GM12878 (cell line): ENCODE measurements around the gene CAV1. TPM values are rescaled to one million over a fixed set of nuclear protein-coding genes. Genes with fewer than 3 reads are reported as not detected.

Experiments
- BCL11A ChIP-seq: IDR thresholded peaks from 2 replicates; pipeline ENCODE4 v1.6.1; 2011; ENCODE audit warnings: low read depth, low read length
- BRCA1 ChIP-seq: IDR thresholded peaks from 2 replicates; pipeline ENCODE4 v1.6.1; 2011; ENCODE audit warnings: low read depth, low read length, improper control_type of control experiment
- CBX5 ChIP-seq: sonication (generic); IDR thresholded peaks from 2 replicates; pipeline ENCODE4 v1.6.1; 2016; ENCODE audit warnings: low read depth, moderate library complexity, mild to moderate bottlenecking, inconsistent platforms
- CHD2 ChIP-seq: IDR thresholded peaks from 2 replicates; pipeline ENCODE4 v1.6.1; 2011; ENCODE audit warnings: low read depth, low read length, improper control_type of control experiment, borderline replicate concordance
- KLF5 ChIP-seq: fragments of 450-650 bp; IDR thresholded peaks from 2 replicates; pipeline ENCODE4 v1.6.1; 2014; ENCODE audit warnings: mild to moderate bottlenecking; ENCODE audit not compliant: partially characterized antibody
- MTA3 ChIP-seq: IDR thresholded peaks from 2 replicates; pipeline ENCODE4 v1.6.1; 2012; ENCODE audit warnings: low read length, inconsistent platforms, borderline replicate concordance
- NFXL1 ChIP-seq: fragments of 450-650 bp; IDR thresholded peaks from 2 replicates; pipeline ENCODE4 v1.6.1; 2017; ENCODE audit warnings: antibody characterized with exemption, mild to moderate bottlenecking, borderline replicate concordance
- NR2F1 ChIP-seq: fragments of 450-650 bp; conservative IDR thresholded peaks from 2 replicates; pipeline ENCODE4 v1.6.1; 2017; ENCODE audit warnings: mild to moderate bottlenecking
- PKNOX1 ChIP-seq: fragments of 450-650 bp; IDR thresholded peaks from 2 replicates; pipeline ENCODE4 v1.6.1; 2016; ENCODE audit warnings: mild to moderate bottlenecking
- RAD51 ChIP-seq: fragments of 450-650 bp; IDR thresholded peaks from 2 replicates; pipeline ENCODE4 v1.6.1; 2016; ENCODE audit warnings: moderate library complexity, mild to moderate bottlenecking, inconsistent platforms
- RELB ChIP-seq: fragments of 450-650 bp; IDR thresholded peaks from 2 replicates; pipeline ENCODE4 v1.6.1; 2017; ENCODE audit warnings: low read depth, mild to moderate bottlenecking, moderate library complexity
- RFX5 ChIP-seq: IDR thresholded peaks from 2 replicates; pipeline ENCODE4 v1.6.1; 2011; ENCODE audit warnings: low read depth, low read length, improper control_type of control experiment
- RUNX3 ChIP-seq: IDR thresholded peaks from 2 replicates; pipeline ENCODE4 v1.6.1; 2012; ENCODE audit warnings: low read length, inconsistent platforms
- SPI1 ChIP-seq: IDR thresholded peaks from 2 replicates; pipeline ENCODE4 v1.6.1; 2011; ENCODE audit warnings: low read depth, mild to moderate bottlenecking, low read length, moderate library complexity, borderline replicate concordance; ENCODE audit not compliant: insufficient read depth
- TCF3 ChIP-seq: IDR thresholded peaks from 2 replicates; pipeline ENCODE4 v1.6.1; 2012; ENCODE audit warnings: low read depth, mild to moderate bottlenecking, low read length, borderline replicate concordance; ENCODE audit not compliant: insufficient read depth
- TCF7 ChIP-seq: IDR thresholded peaks from 2 replicates; pipeline ENCODE4 v1.6.1; 2014; ENCODE audit warnings: antibody characterized with exemption, borderline replicate concordance
- ZNF207 ChIP-seq: fragments of 450-650 bp; IDR thresholded peaks from 2 replicates; pipeline ENCODE4 v1.6.1; 2014; ENCODE audit warnings: antibody characterized with exemption, mild to moderate bottlenecking, borderline replicate concordance
- polyA plus RNA-seq, 11 experiments: library from polyadenylated mRNA; depleted of rRNA in 4 of 11; unstranded in 6 of 11; stranded (reverse) in 5 of 11; fragments of >200 nt; fragmentation: Nextera tagmentation in 4 of 11; fragmentation: Illumina TruSeq in 1 of 11; extraction: Ambion mirVana in 4 of 11; extraction: Trizol in 1 of 11; gene quantifications; 1 replicate in 1 of 11; 2 replicates in 10 of 11; pipeline versions ENCODE4 v1.2.1 to v1.2.3, GENCODE V29; 2011 to 2016; ENCODE audit warnings: inconsistent platforms in 2 of 11, missing spikeins in 2 of 11, low read depth in 1 of 11
- total RNA-seq, 4 experiments: library from RNA; depleted of rRNA in 3 of 4; stranded (reverse); fragments of >200 nt in 3 of 4; fragmentation: Illumina TruSeq in 1 of 4; extraction: Trizol in 1 of 4; gene quantifications; 2 replicates each; pipeline versions ENCODE4 v1.2.1 to v1.2.3, GENCODE V29; 2013 to 2021
- TF ChIP-seq, protein P1 (sequence below): fragments of 450-650 bp; IDR thresholded peaks from 2 replicates; pipeline ENCODE4 v1.6.1; 2017; ENCODE audit warnings: mild to moderate bottlenecking, moderate library complexity
- TF ChIP-seq, protein P2 (sequence below): IDR thresholded peaks from 2 replicates; pipeline ENCODE4 v1.6.1; 2012; ENCODE audit warnings: low read depth, low read length, improper control_type of control experiment
- TF ChIP-seq, protein P3 (sequence below): IDR thresholded peaks from 2 replicates; pipeline ENCODE4 v1.6.1; 2012; ENCODE audit warnings: low read depth, low read length, improper control_type of control experiment
- TF ChIP-seq, protein P4 (sequence below): fragments of 450-650 bp; IDR thresholded peaks from 2 replicates; pipeline ENCODE4 v1.6.1; 2014; ENCODE audit warnings: mild to moderate bottlenecking

The CAV1 gene
- total and polyA plus RNA-seq, 10 of the 15 experiments (the other 5 are each of a cell fraction or from before 2014, with no cell fraction given) = 0.45 to 26.5 (median 2.0) TPM

DNA sequence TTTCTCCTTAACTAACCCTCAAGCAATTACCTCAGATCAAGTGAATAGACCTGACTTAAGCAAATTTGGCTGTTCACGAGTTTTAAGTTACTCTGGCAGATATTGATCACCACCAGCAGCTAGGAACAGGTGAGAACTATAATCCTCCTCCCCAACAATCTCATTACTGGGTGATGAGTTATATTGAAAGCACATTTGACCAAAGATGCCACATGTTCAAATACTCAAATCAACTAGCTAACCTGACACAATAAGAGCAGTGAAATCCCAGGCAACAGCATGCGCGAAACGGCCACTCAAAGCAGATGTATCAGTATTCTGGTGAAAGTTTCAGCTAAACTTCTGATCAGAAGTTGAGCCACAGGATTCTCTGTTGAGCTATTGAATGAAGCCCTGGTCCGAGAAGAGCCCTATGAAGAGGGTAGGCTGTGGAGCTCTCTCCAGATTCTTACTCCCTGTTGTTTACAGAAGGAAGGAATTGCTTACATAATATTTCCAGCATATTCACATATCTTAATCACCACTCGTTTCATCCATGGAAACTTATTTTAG, 52.6 kb downstream of the CAV1 start (continued):
- no peak for TF ChIP-seq TCF7
- peak; percentile 74; the same call in 1 of the 2 replicates for TF ChIP-seq TCF3
- TF ChIP-seq, protein P1, sequence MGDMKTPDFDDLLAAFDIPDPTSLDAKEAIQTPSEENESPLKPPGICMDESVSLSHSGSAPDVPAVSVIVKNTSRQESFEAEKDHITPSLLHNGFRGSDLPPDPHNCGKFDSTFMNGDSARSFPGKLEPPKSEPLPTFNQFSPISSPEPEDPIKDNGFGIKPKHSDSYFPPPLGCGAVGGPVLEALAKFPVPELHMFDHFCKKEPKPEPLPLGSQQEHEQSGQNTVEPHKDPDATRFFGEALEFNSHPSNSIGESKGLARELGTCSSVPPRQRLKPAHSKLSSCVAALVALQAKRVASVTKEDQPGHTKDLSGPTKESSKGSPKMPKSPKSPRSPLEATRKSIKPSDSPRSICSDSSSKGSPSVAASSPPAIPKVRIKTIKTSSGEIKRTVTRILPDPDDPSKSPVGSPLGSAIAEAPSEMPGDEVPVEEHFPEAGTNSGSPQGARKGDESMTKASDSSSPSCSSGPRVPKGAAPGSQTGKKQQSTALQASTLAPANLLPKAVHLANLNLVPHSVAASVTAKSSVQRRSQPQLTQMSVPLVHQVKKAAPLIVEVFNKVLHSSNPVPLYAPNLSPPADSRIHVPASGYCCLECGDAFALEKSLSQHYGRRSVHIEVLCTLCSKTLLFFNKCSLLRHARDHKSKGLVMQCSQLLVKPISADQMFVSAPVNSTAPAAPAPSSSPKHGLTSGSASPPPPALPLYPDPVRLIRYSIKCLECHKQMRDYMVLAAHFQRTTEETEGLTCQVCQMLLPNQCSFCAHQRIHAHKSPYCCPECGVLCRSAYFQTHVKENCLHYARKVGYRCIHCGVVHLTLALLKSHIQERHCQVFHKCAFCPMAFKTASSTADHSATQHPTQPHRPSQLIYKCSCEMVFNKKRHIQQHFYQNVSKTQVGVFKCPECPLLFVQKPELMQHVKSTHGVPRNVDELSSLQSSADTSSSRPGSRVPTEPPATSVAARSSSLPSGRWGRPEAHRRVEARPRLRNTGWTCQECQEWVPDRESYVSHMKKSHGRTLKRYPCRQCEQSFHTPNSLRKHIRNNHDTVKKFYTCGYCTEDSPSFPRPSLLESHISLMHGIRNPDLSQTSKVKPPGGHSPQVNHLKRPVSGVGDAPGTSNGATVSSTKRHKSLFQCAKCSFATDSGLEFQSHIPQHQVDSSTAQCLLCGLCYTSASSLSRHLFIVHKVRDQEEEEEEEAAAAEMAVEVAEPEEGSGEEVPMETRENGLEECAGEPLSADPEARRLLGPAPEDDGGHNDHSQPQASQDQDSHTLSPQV = no peak
- peak; percentile 83; the same call in 1 of the 2 replicates for TF ChIP-seq BCL11A
- TF ChIP-seq MTA3 = no peak
- TF ChIP-seq PKNOX1 = peak; percentile 88
- peak; percentile 64 for TF ChIP-seq RAD51
- TF ChIP-seq ZNF207 = no peak
- no peak for TF ChIP-seq BRCA1
- no peak for TF ChIP-seq SPI1
- TF ChIP-seq, protein P2, sequence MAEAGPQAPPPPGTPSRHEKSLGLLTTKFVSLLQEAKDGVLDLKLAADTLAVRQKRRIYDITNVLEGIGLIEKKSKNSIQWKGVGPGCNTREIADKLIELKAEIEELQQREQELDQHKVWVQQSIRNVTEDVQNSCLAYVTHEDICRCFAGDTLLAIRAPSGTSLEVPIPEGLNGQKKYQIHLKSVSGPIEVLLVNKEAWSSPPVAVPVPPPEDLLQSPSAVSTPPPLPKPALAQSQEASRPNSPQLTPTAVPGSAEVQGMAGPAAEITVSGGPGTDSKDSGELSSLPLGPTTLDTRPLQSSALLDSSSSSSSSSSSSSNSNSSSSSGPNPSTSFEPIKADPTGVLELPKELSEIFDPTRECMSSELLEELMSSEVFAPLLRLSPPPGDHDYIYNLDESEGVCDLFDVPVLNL = no peak
- TF ChIP-seq, protein P3, sequence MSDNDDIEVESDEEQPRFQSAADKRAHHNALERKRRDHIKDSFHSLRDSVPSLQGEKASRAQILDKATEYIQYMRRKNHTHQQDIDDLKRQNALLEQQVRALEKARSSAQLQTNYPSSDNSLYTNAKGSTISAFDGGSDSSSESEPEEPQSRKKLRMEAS = no peak
- no peak for TF ChIP-seq KLF5
- peak; percentile 51; the same call in 1 of the 2 replicates for TF ChIP-seq NR2F1
- peak; percentile 94 for TF ChIP-seq RUNX3
- TF ChIP-seq CBX5 = no peak
- TF ChIP-seq, protein P4, sequence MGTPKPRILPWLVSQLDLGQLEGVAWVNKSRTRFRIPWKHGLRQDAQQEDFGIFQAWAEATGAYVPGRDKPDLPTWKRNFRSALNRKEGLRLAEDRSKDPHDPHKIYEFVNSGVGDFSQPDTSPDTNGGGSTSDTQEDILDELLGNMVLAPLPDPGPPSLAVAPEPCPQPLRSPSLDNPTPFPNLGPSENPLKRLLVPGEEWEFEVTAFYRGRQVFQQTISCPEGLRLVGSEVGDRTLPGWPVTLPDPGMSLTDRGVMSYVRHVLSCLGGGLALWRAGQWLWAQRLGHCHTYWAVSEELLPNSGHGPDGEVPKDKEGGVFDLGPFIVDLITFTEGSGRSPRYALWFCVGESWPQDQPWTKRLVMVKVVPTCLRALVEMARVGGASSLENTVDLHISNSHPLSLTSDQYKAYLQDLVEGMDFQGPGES = no peak
- TF ChIP-seq RELB = peak; percentile 69; the same call in 1 of the 2 replicates
- no peak for TF ChIP-seq NFXL1
- no peak for TF ChIP-seq CHD2
- no peak for TF ChIP-seq RFX5
